Activated effector memory CD4-positive, alpha-beta T cell treated with Interleukin-2 at 50 U/mL for 16 hours (primary cell): Measurements from ENCODE around the gene NLRP6.
"Not testable (repeated sequence)": the region's sequence is repeated elsewhere in the genome, so short reads cannot be mapped to it uniquely, and the experiment has no call there.

Experiments used
- DNase-seq: peaks from one replicate; pipeline ENCODE4 v3.0.0-alpha.2; 2020

Gene NLRP6

DNA sequence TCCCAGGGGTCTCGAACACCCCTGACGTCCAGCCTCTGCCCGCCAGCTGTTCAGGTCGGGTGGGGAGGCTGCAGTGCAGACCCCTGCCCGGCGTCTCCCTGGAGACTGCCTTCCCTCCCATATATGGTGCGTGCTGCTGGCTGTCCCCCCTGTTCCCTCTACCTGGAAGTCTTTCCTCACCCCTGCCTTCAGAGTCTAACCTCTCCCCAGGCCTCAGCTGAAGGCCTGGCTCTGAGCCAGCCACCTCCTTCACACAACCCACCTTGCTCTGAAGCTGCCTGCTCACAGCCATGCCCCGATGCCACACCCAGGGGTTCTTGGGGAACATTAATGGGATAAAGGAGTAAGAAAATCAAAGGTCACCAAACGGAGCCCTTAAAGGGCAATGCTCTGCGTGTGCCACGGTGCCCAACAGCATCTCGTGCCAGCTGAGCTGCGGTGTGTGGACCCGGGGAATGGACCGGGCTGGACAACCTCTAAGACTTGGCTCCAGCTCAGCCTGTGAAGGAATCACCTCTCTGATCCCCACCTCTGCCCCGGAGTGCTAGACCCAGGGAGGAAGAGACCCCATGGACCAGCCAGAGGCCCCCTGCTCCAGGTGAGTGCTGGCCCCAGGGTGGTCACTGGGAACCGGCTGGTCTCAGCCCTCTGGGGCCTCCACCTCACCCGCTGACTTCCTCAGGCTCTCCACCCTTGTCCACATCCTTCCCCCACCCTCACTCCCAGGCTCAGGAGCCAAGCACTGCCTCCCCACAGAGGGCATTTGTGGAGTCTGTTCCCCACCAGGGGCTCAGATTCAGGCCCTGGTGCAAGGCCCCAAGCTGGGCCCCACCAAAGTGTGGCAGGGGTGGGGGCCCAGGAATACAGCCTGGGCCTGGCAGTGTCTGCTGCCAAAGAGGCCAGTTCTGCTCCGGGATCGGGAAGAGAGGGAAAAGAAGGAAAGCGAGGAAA, at the start of gene NLRP6:
TSS of gene NLRP6 (plus strand) at position 407 of the 951 bp plus-strand sequence. CDS start at position 570, 163 bp downstream.
- no peak for DNase-seq

DNA sequence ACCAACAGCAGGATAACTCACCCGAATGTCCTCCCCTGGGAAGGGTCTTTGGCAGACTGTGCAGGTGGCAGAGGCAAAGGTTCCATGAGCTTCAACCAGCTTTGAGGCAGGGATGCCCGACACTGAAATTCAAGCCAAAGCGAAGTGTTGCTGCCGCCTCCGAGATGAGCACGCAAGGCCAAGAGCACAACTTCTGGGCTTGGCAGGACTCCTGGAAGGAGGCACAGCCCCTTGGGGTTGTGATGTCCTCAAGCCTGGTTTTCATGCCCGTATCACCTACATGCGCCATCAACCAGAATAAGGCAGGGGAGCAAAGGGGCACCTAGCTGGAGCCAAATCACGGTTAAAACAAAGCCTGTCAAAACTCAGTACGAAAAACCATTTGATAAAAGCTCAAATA, 47.8 kb upstream of the NLRP6 start:
- DNase-seq, result no peak

DNA sequence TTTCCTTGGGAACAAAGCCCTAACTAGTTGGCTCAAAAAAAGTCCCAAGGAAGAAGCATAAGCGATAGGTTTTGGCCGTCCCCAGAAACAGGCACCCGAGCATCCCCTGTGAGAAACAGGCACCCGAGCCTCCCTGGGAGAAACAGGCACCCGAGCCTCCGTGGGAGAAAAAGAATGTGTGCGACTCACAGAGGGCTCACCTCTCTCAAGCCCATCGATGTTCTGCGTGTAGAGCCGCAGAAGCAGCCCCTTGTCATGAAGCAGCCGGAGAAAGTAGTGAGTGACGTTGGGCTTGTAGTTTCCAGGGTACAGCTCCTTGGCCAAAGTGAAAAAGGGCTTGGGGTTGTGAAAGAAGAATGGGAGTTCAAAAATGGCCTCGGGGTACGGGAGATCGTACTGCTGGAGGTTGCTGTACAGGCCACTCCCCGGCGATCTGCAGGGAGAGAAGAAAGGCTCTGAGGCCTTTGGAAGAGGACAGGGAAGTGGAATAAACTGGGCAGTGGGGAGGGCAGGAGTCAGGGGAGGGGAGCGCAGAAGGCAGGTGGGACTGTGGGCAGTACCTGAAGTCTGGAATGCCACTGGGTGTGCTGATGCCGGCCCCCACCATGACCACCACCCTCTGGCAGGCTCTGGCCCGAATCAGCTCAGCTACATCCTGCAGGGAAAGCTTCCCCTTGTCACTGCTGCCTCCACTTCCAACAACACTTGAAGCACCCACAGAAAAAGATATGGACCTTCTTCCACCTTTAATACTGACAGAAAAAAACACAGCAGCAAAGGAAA, 45.2 kb upstream of the NLRP6 start:
- DNase-seq, result no peak

DNA sequence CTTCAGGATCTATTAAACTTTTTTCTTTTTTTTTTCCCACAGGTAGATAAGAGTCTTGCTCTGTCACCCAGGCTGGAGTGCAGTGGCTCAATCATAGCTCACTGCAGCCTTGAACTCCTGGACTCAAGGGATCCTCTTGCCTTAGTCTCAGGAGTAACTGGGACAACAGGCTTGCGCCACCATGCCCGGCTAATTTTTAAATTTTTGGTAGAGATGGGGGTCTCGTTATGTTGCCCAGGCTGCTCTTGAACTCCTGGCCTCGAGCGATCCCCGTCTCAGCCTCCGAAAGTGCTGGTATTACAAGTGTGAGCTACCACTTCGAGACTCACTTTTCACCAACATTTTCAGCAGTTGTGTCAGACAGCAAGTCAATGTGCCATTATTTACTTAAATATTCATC, 43.0 kb upstream of the NLRP6 start:
- no peak for DNase-seq

DNA sequence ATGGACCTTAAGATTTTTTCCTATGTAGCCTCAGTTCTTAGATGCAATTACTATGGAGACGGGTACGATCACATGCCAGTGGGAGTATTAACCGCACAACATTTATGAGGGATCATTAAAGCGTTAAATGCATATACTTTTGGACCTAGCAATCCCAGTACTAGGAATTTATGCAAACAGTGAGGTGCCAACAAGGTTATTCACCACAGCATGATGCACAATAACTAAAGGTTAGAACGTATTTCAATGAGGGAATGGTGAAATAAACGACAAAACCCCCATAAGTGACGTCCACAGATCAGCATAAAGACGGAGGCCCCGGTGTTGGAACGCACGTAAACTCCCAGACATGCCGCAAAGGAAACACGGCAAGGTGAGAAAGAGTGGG, 42.6 kb upstream of the NLRP6 start:
- no peak for DNase-seq

DNA sequence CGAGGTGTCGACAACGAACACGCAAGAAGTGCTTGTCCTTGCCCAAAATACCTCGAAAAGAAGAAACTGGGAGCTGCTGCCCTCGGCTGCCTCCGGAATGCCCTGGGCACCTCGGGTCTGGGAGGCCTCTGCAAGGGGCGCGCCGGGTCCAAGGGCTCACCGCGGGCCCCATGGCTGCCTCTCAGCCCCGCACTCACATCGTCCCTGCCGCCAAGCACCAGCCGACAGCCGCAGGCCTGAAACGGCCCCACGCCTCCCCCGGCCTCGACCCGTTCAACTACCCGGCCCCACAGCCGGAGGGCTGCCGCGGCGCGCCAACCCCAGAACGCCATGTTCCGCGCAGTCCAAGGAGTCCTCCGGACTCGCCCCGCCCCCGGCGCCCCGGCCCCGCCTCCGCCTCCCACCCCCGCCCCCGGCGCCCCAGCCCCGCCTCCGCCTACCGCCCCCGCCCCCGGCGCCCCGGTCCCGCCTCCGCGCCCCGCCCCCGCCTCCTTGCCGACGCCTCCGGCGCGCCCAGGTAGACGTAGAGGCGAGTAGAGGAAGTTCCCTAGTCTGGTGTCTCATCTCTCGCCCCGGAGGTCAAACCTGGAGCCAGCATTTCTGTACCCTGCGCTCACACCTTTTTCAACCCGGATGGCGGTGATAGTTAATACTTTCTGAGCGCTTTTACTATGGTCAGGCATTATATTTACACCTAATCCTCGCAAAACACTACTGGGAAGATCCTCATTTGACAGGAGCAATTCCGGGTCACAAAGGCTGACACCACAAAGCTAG, 42.0 kb upstream of the NLRP6 start, which contains the start of gene SIRT3:
TSS of gene SIRT3 (minus strand) at position 346 of the 777 bp plus-strand sequence. CDS start at position 332, 14 bp downstream.
- peak; percentile 78 for DNase-seq

- DNase-seq, result peak; percentile 82
These were observed 41.1 kb upstream of the NLRP6 start, which contains the start of gene PSMD13 for GRCh38 chr11:236774-237767. PSMD13 (plus strand) TSS chr11:236976; CDS start chr11:237050, 74 bp downstream.

- DNase-seq, result not testable (repeated sequence)
These were observed 39.9 kb upstream of the NLRP6 start for GRCh38 chr11:238346-238745.

- no peak for DNase-seq
These were observed 37.9 kb upstream of the NLRP6 start for GRCh38 chr11:240315-240714.

DNA sequence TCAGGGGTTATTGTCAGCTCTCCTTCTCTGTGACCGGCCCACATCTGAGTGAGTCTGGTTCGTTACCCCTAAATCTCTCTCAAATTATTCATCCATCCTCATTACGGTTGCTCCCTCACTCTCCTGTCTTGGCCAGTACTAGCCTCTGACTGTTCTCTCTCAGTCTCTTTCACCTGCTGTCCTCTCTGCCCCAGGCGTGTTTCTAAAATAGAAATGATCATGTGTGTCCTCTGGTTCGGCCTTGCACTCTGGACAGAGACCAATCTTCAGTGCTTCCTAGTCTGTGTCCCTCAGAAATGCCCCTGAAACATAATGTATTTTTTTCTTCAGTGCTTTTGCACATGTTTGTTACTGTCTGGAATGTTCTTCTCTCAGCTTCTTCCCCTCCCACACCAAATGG, 36.6 kb upstream of the NLRP6 start:
- DNase-seq, result no peak

DNA sequence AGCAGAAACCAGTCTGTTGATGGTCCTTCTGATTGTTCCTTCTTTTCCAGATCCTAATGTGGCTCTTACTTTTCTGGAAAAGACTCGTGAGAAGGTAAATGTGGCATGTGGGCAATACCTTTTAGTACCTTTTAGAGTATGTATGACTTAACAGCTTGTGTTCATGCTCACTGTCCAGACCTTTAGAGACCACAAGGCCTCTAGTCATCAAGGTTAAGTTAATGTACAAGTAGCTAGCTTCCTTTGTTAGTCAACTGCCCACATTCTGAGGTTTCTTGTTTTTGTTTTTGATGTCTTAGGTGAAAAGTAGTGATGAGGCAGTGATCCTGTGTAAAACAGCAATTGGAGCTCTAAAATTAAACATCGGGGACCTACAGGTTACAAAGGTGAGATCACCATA, 33.8 kb upstream of the NLRP6 start:
- DNase-seq, result no peak

- no peak for DNase-seq
These were observed 29.1 kb upstream of the NLRP6 start for GRCh38 chr11:249062-249461.

DNA sequence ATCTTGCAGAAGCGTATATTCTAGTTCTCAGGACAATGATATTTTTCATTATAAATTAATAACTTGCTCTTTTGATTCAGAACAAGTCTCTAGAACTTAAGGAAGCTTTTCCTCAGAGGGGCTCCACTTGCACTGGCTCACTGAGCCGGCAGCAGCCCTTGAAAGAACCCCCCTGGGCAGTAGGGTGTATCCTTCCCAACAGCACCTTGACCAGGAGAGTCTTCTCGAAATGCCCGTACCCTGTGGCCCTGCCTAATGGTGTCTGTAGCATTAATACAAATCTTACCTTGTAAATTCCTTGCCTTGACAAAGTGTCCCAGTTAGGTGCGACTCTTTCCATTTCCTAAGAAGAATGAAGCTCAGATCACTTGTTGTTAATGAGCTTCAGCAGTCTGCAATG, 27.9 kb upstream of the NLRP6 start:
- DNase-seq, result no peak

- peak; percentile 71 for DNase-seq
These were observed 27.4 kb upstream of the NLRP6 start for GRCh38 chr11:250740-251299.

GRCh38 chr11:251550-251949, 26.7 kb upstream of the NLRP6 start:
- DNase-seq, result no peak

DNA sequence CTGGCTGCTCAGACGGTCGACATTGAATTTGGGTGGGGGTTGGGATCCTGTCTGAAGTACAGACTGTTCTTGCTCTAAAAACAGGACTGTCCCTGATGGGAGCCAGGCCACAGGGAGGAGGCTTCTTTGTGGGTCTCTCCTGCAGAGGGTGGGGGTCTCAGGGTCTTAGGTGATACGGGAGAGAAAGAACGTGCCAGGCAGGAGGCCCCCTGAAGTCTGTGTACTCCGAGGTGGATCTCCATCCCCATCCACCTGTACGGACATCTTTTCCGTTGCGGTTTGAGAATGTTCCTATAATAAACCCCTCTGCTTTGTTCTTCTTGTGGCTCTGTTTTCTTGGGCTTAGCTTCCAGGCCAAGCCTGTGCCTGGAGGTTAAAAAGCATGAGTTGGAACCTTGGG, 25.5 kb upstream of the NLRP6 start:
- DNase-seq, result no peak

GRCh38 chr11:253160-253885, 24.9 kb upstream of the NLRP6 start:
- no peak for DNase-seq

- DNase-seq, result no peak
These were observed 24.3 kb upstream of the NLRP6 start for GRCh38 chr11:253886-254270.

- no peak for DNase-seq
These were observed 23.0 kb upstream of the NLRP6 start for GRCh38 chr11:255176-255575.

GRCh38 chr11:255816-256215, 22.4 kb upstream of the NLRP6 start:
- no peak for DNase-seq
